Endometrial microvascular endothelial cells (primary cell): Measurements from ENCODE around the gene UBE2H. TPM values are rescaled to one million over a fixed set of nuclear protein-coding genes. Genes with fewer than 3 reads are reported as not detected.

ENCODE experiments used
- in situ Hi-C: cut with HindIII; loops from 2 replicates; pipeline ENCODE4 v1.10.0; 2017; ENCODE audit warnings: low sequenced_read_pairs, low pct_unique_long_range_greater_than_20kb; ENCODE audit errors: inconsistent ontology term
- total RNA-seq: library from RNA; depleted of rRNA; stranded (reverse); fragments of >200 nt; gene quantifications from one replicate; pipeline ENCODE4 v1.2.3, GENCODE V29; 2015; ENCODE audit errors: inconsistent ontology term

The UBE2H gene
- total RNA-seq, 1 donor from 2014 or later: 47.3 TPM

DNA sequence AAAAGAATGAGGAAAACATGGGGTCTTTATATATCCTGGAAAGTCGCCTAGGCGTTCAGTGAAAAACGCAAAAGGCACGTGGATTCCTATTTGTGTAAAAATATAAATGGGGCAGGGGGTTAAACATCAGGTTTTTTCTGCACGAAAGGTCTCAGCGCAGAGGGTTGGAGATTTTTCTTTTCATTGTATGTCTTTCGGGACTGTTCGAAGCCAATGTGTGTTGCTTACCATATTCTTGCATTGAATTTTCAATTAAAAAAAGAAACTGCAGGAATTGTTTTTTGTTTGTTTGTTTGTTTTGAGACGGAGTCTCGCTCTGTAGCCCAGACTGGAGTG lies 169.2 kb downstream of the UBE2H start:
- in situ Hi-C loops: no loop called here

- in situ Hi-C loops: no loop called here
Measured at GRCh38 chr7:129782818-129783583, 169.8 kb downstream of the UBE2H start.

DNA sequence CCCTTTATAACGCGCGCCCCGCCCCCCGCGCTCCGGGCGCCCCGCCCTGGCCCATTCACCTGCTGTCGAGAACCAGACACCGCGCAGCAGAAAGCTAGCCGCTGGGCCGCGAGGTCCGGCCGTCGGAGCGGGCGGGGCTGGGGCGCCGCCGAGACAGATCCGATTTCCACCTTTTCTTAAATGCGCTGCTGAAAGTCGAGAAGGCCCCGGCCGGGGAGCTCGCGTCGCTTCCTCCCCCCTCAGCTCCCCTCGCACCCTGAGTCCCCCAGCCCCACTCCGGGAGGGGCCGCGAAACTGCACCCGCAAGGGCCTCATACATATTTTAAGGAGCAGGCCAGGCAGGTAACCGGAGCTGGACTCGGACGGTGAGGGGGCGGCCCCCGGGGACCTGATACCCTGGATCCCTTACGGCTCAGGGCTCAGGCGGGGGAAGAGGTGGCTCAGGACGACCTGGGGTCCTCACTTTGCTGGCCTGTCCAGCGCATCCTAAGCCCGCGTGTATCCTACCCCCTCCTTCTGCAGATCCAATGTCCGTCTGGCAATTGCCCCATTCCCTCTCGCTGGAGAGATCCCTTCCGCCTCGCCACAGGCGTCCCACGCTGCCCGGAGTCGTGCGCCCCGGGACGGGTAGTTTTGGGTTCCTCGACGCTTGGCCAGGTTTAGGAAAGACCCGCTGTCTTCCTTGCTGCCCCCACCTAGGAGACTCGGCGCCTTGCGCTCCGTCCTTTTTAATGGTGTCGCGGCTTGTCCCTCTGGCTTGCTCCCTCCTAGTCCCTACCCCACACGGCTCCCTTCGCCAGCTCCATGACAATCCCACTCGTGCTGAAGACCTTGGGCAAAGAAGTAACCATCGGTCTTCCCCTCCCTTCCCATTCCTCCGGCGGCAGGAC lies 170.6 kb downstream of the UBE2H start:
- in situ Hi-C loops: no loop called here

DNA sequence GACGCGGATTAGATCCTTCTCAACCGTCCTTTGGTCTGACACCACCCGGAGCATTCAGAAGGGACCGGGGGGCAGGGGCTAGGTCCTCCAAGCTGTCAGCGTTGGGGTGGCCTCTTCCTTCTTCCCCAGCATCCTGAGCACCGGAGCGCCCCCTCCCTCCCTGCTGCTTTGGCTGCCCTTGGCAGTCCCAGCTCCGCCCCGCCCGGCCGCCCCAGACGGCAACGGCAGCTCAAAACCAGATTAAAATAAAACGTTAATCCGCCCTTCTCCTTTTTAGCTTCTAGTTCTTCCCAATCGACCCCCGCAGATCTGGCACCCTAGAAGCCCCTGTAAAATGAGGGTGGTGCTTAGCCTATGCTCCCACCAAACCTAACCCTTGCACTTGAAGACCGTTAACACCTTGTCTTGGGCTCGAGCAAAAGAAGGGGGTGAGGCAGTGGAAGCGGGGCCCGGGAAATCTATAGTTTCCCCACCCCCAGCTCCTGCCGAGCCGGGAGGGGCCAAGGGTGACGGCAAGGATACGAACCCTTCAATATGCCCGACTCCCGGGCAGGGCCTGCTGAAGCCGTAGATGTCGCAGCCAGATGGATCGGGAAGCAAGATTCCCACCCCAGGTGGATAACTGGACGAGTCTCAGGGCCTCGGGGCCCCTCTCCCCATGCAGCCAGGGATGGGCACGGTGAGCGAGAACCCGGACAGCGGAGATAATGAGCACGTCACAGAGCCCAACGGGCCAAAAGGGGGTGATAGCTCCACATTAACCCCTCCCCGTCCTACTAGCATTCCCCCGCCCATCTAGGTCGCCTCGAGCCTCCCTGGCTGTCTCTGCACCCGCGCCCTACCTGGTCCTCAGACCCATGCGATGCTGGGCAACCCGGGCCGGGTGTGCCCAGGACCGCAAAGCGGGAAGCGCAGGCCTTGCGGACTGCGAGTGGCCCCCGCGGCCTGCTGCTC lies 171.5 kb downstream of the UBE2H start:
- in situ Hi-C loops: no loop called here

Other genes with a start within 250 kb of the UBE2H start
- gene ZC3HC1, start 98.4 kb upstream of the UBE2H start, total RNA-seq: 25.2 TPM
- gene KLHDC10, start 117.6 kb upstream of the UBE2H start, total RNA-seq: 18.3 TPM